Measurements from ENCODE around the gene SSH2. TPM values are rescaled to one million over a fixed set of nuclear protein-coding genes. Genes with fewer than 3 reads are reported as not detected.
A peak's percentile ranks its signal among the peaks of the same experiment; 100 is the strongest.
"Not testable (repeated sequence)": the region's sequence is repeated elsewhere in the genome, so short reads cannot be mapped to it uniquely, and the experiment has no call there.

Gene SSH2
- total RNA-seq, 1 donor from 2014 or later, result 23.0 TPM

DNA sequence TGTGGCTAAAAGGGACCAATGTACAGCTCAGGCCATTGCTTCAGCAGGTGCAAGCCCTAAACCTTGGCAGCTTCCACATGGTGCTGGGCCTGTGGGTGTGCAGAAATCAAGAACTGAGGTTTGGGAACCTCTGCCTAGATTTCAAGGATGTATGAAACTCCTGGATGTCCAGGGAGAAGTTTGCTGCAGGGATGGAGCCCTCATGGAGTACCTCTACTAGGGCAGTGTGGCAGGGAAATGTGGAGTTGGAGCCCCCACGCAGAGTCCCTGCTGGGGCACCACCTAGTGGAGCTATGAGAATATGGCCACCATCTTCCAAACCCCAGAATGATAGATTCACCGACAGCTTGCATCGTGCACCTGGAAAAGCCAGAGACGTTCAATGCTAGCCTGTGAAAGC is 24.4 kb upstream of the SSH2 start:
- Histone ChIP-seq H3K4me1 (ENCODE audit: control insufficient read depth in 3 of 3, insufficient read depth in 3 of 3, low read length in 3 of 3) (no peaks in the 10 kb centered on the region), H3K4me3 (ENCODE audit: low read length in 3 of 3) (no peak overlapping the region), H3K9me3 (ENCODE audit: control insufficient read depth in 3 of 3, low read length in 3 of 3) (no peaks in the 10 kb centered on the region), H3K27me3 (ENCODE audit: control insufficient read depth in 3 of 3, insufficient read depth in 3 of 3, low read length in 3 of 3) (no peaks in the 10 kb centered on the region), H3K36me3 (ENCODE audit: control insufficient read depth in 3 of 3, insufficient read depth in 3 of 3, low read length in 3 of 3) (no peaks in the 10 kb centered on the region), H3K27ac (ENCODE audit: low read depth, low read length) (no peak overlapping the region), H3K9ac (ENCODE audit: low read depth in 1 of 3, low read length in 3 of 3) (no peak overlapping the region)

DNA sequence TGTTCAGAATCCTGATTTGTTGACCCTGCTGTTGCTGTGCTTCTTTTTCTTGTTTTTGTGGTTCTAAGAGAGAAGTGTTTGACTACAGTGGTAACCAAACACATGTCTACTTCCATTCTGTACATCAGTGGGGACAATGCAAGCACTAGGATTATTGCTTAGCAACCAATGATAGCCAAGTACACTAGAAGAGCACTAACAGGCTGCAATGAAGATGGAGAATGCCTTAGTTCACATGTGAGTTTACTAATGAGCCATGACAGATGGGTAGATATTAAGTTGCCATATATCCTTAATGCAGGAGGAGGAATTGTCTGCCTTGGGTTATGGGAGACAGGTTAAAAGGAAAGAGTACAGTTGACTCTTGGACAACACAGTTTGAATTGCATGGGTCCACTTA is 19.7 kb upstream of the SSH2 start:
- Histone ChIP-seq H3K9me3 (ENCODE audit: control insufficient read depth in 3 of 3, low read length in 3 of 3) (no peaks in the 10 kb centered on the region), H3K4me3 (ENCODE audit: low read length in 3 of 3) (no peak overlapping the region), H3K27ac (ENCODE audit: low read depth, low read length) (no peak overlapping the region), H3K27me3 (ENCODE audit: control insufficient read depth in 3 of 3, insufficient read depth in 3 of 3, low read length in 3 of 3) (no peaks in the 10 kb centered on the region), H3K9ac (ENCODE audit: low read depth in 1 of 3, low read length in 3 of 3) (no peak overlapping the region), H3K4me1 (ENCODE audit: control insufficient read depth in 3 of 3, insufficient read depth in 3 of 3, low read length in 3 of 3) (no peaks in the 10 kb centered on the region), H3K36me3 (ENCODE audit: control insufficient read depth in 3 of 3, insufficient read depth in 3 of 3, low read length in 3 of 3) (no peaks in the 10 kb centered on the region)

DNA sequence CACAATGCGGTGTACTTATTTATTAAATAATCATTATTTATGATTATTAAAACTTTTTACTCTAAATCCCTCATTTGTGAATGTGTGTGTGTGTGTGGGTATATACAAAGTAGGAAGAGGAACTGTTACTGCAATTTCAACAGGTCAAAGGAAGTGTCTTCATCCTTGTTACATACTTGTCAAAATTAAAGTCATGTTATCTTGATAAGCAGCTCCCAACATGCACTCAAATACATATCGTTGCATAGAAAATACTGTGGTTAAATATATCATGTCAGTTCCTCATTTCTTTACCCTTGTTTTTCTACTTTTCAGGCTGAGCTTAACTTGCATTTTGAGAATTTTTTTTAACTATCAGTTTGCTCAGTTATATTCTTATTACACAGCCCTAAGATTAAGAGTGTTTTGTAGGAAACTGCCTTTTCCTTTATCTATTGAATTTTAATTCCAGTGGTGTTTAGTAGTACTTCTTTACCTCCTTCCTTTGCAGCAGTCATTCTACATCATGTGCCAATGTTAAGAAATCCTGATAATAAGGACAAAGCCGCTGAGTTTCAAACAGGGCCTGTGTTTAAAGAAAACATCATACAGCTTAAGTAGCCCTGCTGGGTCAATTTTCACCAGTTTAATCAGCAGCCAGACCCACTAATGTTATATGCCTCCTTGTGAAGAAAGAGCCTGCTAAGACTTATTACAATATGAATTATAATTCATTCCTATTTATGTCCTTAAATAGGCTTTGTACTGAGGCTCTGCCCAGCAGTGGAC is 18.6 kb upstream of the SSH2 start:
- Histone ChIP-seq H3K4me1 (ENCODE audit: control insufficient read depth in 3 of 3, insufficient read depth in 3 of 3, low read length in 3 of 3) (no peaks in the 10 kb centered on the region), H3K9ac (ENCODE audit: low read depth in 1 of 3, low read length in 3 of 3) (no peak overlapping the region), H3K9me3 (ENCODE audit: control insufficient read depth in 3 of 3, low read length in 3 of 3) (no peaks in the 10 kb centered on the region), H3K27me3 (ENCODE audit: control insufficient read depth in 3 of 3, insufficient read depth in 3 of 3, low read length in 3 of 3) (no peaks in the 10 kb centered on the region), H3K36me3 (ENCODE audit: control insufficient read depth in 3 of 3, insufficient read depth in 3 of 3, low read length in 3 of 3) (no peaks in the 10 kb centered on the region), H3K27ac (ENCODE audit: low read depth, low read length) (no peak overlapping the region), H3K4me3 (ENCODE audit: low read length in 3 of 3) (no peak overlapping the region)

DNA sequence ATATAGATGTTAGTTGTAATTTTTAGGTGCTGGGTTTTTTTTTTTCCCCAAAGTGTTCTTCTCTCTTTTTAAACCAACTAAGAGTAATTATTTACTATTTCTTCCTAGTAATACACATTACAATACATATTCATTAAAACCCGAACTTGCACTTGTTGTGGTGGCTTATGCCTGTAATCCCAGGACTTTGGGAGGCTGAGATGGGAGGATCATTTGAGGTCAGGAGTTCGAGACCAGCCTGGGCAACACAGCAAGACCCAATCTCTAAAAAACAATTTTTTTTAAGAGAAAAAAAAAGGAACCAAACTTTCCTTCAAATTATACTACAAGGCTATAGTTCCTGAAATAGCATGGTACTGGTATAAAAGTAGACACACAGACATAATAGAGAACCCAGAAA is 15.3 kb upstream of the SSH2 start:
- no peaks in the 10 kb centered on the region for H3K27me3 ChIP-seq (ENCODE audit: control insufficient read depth in 3 of 3, insufficient read depth in 3 of 3, low read length in 3 of 3)
- H3K9me3 ChIP-seq (ENCODE audit: control insufficient read depth in 3 of 3, low read length in 3 of 3), result no peaks in the 10 kb centered on the region
- H3K36me3 ChIP-seq (ENCODE audit: control insufficient read depth in 3 of 3, insufficient read depth in 3 of 3, low read length in 3 of 3), result no peaks in the 10 kb centered on the region
- no peaks in the 10 kb centered on the region for H3K4me1 ChIP-seq (ENCODE audit: control insufficient read depth in 3 of 3, insufficient read depth in 3 of 3, low read length in 3 of 3)
- no peak overlapping the region for H3K9ac ChIP-seq (ENCODE audit: low read depth in 1 of 3, low read length in 3 of 3)
- no peak overlapping the region for H3K4me3 ChIP-seq (ENCODE audit: low read length in 3 of 3)
- H3K27ac ChIP-seq (ENCODE audit: low read depth, low read length), result no peak overlapping the region

DNA sequence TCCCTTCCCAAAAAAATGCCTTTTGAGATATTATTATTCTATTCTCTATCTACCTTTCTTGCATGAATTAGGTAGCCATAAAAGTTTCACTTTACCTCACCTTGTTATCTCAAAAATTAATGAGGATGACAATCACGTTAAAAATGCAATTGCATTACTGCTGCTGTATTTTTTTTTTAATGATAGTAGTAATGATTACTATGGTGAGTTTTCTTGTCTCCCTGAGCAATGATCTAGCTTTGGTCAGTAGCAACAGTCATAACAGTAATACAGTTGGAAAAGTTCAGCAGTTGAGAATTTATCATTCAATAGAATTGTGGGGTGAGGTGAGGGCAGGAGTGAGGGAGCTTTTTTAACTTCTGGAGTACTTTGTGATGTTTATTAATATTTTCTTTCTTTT is 11.3 kb upstream of the SSH2 start, which contains the start of gene EFCAB5:
EFCAB5 (plus strand) TSS at position 301 of the 400 bp plus-strand sequence. CDS start 163 bp downstream, outside the sequence.
- Histone ChIP-seq H3K27ac (ENCODE audit: low read depth, low read length) (no peak within 1 kb of the TSS), H3K36me3 (ENCODE audit: control insufficient read depth in 3 of 3, insufficient read depth in 3 of 3, low read length in 3 of 3) (no peaks in the 10 kb centered on the region), H3K27me3 (ENCODE audit: control insufficient read depth in 3 of 3, insufficient read depth in 3 of 3, low read length in 3 of 3) (no peaks in the 10 kb centered on the region), H3K9ac (ENCODE audit: low read depth in 1 of 3, low read length in 3 of 3) (no peak within 1 kb of the TSS), H3K9me3 (ENCODE audit: control insufficient read depth in 3 of 3, low read length in 3 of 3) (no peaks in the 10 kb centered on the region), H3K4me3 (ENCODE audit: low read length in 3 of 3) (no peak within 1 kb of the TSS), H3K4me1 (ENCODE audit: control insufficient read depth in 3 of 3, insufficient read depth in 3 of 3, low read length in 3 of 3) (no peaks in the 10 kb centered on the region)

DNA sequence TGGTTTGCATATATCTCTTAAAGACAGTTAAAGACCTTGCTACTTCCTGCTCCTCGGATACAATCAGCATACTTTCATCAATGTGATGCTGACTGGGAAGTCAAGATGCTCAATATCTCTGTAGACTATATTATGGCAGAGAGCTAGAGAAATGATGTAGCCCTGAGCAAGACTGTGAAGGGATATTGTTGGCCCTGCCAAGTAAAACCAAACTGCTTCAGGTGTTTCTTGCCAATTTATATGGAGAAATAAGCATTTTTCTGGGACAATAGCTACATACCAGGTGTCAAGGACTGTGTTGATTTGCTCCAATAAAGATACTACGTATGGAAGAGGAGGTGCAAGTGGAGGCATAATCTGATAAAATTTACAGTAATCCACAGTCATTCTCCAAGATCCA is 6.7 kb upstream of the SSH2 start:
- Histone ChIP-seq H3K36me3 (ENCODE audit: control insufficient read depth in 3 of 3, insufficient read depth in 3 of 3, low read length in 3 of 3) (no peaks in the 10 kb centered on the region), H3K27me3 (ENCODE audit: control insufficient read depth in 3 of 3, insufficient read depth in 3 of 3, low read length in 3 of 3) (no peaks in the 10 kb centered on the region)

DNA sequence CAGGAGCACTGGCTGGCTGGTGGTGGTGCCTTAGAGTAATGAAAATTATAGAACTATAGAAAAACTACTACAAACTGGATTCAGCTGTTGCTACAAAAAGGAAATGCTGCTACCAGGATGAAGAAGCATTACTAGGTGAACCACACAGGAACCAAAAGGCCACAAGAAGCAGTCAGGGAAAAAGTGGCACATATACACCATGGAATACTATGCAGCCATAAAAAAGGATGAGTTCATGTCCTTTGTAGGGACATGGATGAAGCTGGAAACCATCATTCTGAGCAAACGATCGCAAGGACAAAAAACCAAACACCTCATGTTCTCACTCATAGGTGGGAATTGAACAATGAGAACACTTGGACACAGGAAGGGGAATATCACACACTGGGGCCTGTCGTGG is 5.9 kb upstream of the SSH2 start:
- H3K36me3 ChIP-seq (ENCODE audit: control insufficient read depth in 3 of 3, insufficient read depth in 3 of 3, low read length in 3 of 3); H3K27me3 ChIP-seq (ENCODE audit: control insufficient read depth in 3 of 3, insufficient read depth in 3 of 3, low read length in 3 of 3); H3K4me1 ChIP-seq (ENCODE audit: control insufficient read depth in 3 of 3, insufficient read depth in 3 of 3, low read length in 3 of 3); H3K9me3 ChIP-seq (ENCODE audit: control insufficient read depth in 3 of 3, low read length in 3 of 3); H3K9ac ChIP-seq (ENCODE audit: low read depth in 1 of 3, low read length in 3 of 3); H3K27ac ChIP-seq (ENCODE audit: low read depth, low read length); H3K4me3 ChIP-seq (ENCODE audit: low read length in 3 of 3): not testable (repeated sequence)

More for the DNA sequence above, 6.7 kb upstream of the SSH2 start:
- H3K4me1 ChIP-seq (ENCODE audit: control insufficient read depth in 3 of 3, insufficient read depth in 3 of 3, low read length in 3 of 3), result peaks cover 0 to under 1% (median 0%) of the 10 kb centered on the region in 3 donors
- H3K4me3 ChIP-seq (ENCODE audit: low read length in 3 of 3), result no peak overlapping the region
- H3K9me3 ChIP-seq (ENCODE audit: control insufficient read depth in 3 of 3, low read length in 3 of 3), result no peaks in the 10 kb centered on the region
- H3K27ac ChIP-seq (ENCODE audit: low read depth, low read length), result no peak overlapping the region
- H3K9ac ChIP-seq (ENCODE audit: low read depth in 1 of 3, low read length in 3 of 3), result no peak overlapping the region

DNA sequence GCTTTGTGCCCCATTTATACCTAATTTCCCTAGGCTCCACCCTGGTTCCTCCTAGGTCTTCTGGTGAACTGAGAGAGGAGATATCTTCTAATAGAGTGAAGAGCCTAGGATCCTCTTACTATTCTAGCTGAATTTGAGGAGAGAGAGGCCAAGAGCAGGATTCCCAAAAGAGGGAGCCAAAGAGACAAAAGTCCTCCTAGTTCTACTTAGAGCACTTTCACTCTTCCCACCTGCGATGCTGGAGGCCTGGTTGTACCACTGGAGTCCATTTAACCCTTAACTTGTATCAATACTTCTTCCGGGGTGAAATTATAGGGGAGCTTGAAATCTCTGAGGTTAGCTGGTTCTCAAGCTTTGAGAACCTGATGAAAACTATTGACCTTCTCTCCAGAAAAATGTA is 3.4 kb upstream of the SSH2 start:
- no peaks in the 10 kb centered on the region for H3K27me3 ChIP-seq (ENCODE audit: control insufficient read depth in 3 of 3, insufficient read depth in 3 of 3, low read length in 3 of 3)
- no peak overlapping the region for H3K9ac ChIP-seq (ENCODE audit: low read depth in 1 of 3, low read length in 3 of 3)
- H3K9me3 ChIP-seq (ENCODE audit: control insufficient read depth in 3 of 3, low read length in 3 of 3), result no peaks in the 10 kb centered on the region
- peaks cover 10 to 21% (median 19%) of the 10 kb centered on the region in 3 donors for H3K4me1 ChIP-seq (ENCODE audit: control insufficient read depth in 3 of 3, insufficient read depth in 3 of 3, low read length in 3 of 3)
- H3K27ac ChIP-seq (ENCODE audit: low read depth, low read length), result no peak overlapping the region
- H3K36me3 ChIP-seq (ENCODE audit: control insufficient read depth in 3 of 3, insufficient read depth in 3 of 3, low read length in 3 of 3), result no peaks in the 10 kb centered on the region
- no peak overlapping the region for H3K4me3 ChIP-seq (ENCODE audit: low read length in 3 of 3)

DNA sequence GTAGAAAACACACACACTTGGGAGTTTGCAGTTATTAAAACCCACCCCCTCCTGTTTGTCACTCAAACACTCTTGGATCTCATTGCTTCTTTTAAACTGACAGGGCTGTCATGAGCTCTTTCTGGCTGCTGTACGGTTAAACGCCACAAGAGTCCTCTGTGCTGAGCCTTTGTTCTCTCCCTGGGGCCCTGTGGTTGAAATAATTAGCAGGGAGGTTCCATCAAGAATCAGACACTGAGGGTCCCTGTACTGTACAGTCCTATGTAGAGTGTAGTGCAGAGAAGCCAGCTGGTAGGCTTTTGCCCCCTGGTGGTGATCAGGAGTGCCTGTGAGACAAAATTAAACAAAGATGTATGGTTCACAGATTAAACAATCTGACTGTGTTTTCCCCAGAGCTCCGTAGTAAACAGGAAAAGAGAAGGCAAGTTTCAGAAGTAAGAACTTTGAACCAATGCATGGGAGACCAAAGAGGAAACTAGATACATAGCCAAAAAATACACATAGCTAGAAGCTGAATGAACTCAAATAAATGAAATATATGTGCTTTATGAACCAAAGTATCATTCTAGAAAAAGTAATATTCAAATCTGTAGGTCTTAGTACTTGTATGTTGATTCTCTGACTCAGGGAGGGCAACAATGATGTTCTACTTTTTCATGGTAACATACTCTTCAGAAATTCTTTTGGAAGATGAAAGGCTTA is 1.4 kb upstream of the SSH2 start:
- Histone ChIP-seq H3K4me3 (ENCODE audit: low read length in 3 of 3) (peak overlapping the region; percentile 97 to 100 (median 100)), H3K36me3 (ENCODE audit: control insufficient read depth in 3 of 3, insufficient read depth in 3 of 3, low read length in 3 of 3) (no peaks in the 10 kb centered on the region), H3K4me1 (ENCODE audit: control insufficient read depth in 3 of 3, insufficient read depth in 3 of 3, low read length in 3 of 3) (peaks cover 14 to 35% (median 31%) of the 10 kb centered on the region in 3 donors), H3K27ac (ENCODE audit: low read depth, low read length) (no peak overlapping the region), H3K9me3 (ENCODE audit: control insufficient read depth in 3 of 3, low read length in 3 of 3) (no peaks in the 10 kb centered on the region), H3K27me3 (ENCODE audit: control insufficient read depth in 3 of 3, insufficient read depth in 3 of 3, low read length in 3 of 3) (no peaks in the 10 kb centered on the region), H3K9ac (ENCODE audit: low read depth in 1 of 3, low read length in 3 of 3) (peak overlapping the region in 2 of 3 donors; percentile 52 to 91)

DNA sequence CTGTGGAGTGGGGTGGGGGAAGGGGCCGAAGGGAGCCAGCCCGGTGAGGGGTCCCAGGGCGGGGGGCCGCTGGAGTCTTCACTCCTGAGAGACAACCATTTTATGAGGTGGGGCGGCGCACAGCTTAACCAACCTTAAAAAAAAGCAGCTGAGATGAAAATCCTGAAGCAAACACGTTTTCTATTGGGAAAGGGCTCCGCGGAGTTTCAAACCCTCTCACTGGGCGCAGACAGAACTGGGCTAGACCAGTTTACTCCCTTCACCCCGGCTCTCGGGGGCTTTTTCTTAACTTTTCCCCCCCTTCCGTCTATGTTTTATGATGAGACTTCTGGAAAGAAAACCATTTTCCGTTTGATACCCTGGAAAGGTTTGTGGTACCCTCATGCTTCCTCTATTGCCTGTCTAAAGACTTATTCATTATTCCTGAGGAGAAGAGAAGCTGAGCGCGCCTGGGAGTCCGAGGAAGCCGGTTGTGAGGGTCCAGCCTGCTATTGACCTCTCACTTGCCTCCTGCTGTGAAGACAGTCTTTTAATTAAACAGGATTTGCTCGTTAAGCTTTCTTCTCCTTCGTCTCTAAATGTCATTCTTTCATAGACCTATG is 482 bp upstream of the SSH2 start:
- H3K9ac ChIP-seq (ENCODE audit: low read depth in 1 of 3, low read length in 3 of 3), result peak overlapping the region; percentile 88 to 94 (median 91)

More for the DNA sequence above, 482 bp upstream of the SSH2 start:
- H3K4me3 ChIP-seq (ENCODE audit: low read length in 3 of 3), result peak overlapping the region; percentile 97 to 100 (median 100)
- H3K36me3 ChIP-seq (ENCODE audit: control insufficient read depth in 3 of 3, insufficient read depth in 3 of 3, low read length in 3 of 3), result no peaks in the 10 kb centered on the region
- H3K9me3 ChIP-seq (ENCODE audit: control insufficient read depth in 3 of 3, low read length in 3 of 3), result no peaks in the 10 kb centered on the region
- no peaks in the 10 kb centered on the region for H3K27me3 ChIP-seq (ENCODE audit: control insufficient read depth in 3 of 3, insufficient read depth in 3 of 3, low read length in 3 of 3)
- peaks cover 14 to 35% (median 31%) of the 10 kb centered on the region in 3 donors for H3K4me1 ChIP-seq (ENCODE audit: control insufficient read depth in 3 of 3, insufficient read depth in 3 of 3, low read length in 3 of 3)
- H3K27ac ChIP-seq (ENCODE audit: low read depth, low read length), result peak overlapping the region; percentile 90

Measured in skeletal muscle tissue (tissue), 4 donors.